ENCODE measurements around the gene SRGAP1. TPM values are rescaled to one million over a fixed set of nuclear protein-coding genes. Genes with fewer than 3 reads are reported as not detected.
"Not testable (repeated sequence)": the region's sequence is repeated elsewhere in the genome, so short reads cannot be mapped to it uniquely, and the experiment has no call there.

Gene SRGAP1
- total RNA-seq, 2 donors from 2014 or later, result 0.06 to 0.29 TPM

DNA sequence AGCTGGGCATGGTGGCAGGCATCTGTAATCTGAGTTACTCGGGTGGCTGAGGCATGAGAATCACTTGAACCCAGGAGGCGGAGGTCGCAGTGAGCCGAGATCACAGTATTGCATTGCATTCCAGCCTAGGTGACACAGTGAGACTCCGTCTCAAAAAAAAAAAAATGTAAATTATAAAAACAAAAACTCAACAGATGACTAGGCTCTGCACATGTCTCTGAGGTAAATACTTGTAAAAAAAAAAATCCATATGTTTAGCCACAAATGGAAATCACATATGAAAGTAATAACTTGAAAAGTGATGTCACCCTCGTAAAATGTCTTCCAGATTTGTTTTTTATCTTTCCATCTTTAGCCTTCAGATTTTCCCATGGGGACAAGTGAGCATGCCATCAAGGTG lies 292.6 kb downstream of the SRGAP1 start:
- no peaks in the 10 kb centered on the region for H3K36me3 Mint-ChIP-seq (ENCODE audit: low read depth)
- no peaks in the 10 kb centered on the region for H3K27me3 Mint-ChIP-seq
- no peaks in the 10 kb centered on the region for H3K4me1 Mint-ChIP-seq
- ATAC-seq (replicated peaks), result no peak
- H3K4me3 Mint-ChIP-seq, result no peak overlapping the region
- no peaks in the 10 kb centered on the region for H3K9me3 Mint-ChIP-seq
- H3K27ac Mint-ChIP-seq, result no peak overlapping the region

DNA sequence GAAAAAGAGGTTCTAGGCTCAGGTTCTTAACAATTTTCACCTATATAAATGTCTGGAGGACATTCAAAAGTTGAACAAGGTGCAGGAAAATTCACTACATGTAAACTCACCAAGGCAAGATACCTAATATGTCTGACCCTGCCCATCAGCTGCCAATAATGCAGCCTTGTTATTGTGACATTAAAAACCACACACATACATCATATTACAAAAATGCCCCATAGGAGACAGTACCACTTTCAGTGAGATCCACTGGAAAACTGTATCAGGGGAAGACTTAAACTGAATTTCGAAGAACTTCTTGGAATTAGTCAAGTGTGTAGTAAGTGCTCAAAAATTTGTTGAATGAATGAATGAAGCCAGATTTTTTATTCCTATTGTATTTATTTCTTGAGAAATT lies 294.5 kb downstream of the SRGAP1 start:
- ATAC-seq (replicated peaks), result no peak
- Mint-ChIP-seq H3K4me1 (no peaks in the 10 kb centered on the region), H3K27me3 (no peaks in the 10 kb centered on the region), H3K36me3 (ENCODE audit: low read depth) (no peaks in the 10 kb centered on the region), H3K4me3 (no peak overlapping the region), H3K27ac (no peak overlapping the region), H3K9me3 (no peaks in the 10 kb centered on the region)

DNA sequence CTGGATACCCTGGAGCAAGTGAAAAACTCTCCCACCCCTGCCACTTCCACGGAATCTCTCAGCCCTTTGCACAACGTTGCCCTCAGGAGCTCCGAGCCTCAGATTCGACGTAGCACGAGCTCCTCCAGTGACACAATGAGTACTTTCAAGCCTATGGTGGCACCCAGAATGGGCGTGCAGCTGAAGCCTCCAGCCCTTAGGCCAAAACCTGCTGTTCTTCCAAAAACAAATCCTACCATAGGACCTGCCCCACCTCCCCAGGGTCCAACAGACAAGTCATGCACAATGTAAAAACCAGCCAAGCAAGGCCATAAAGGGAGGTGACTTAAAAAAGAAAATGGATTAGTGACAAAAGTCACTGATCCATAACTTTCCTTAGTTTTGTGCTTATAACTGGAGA lies 297.9 kb downstream of the SRGAP1 start:
- no peak overlapping the region for H3K4me3 Mint-ChIP-seq
- H3K36me3 Mint-ChIP-seq (ENCODE audit: low read depth), result no peaks in the 10 kb centered on the region
- H3K27me3 Mint-ChIP-seq, result no peaks in the 10 kb centered on the region
- ATAC-seq (replicated peaks), result no peak
- H3K27ac Mint-ChIP-seq, result no peak overlapping the region
- H3K9me3 Mint-ChIP-seq, result no peaks in the 10 kb centered on the region
- H3K4me1 Mint-ChIP-seq, result no peaks in the 10 kb centered on the region

DNA sequence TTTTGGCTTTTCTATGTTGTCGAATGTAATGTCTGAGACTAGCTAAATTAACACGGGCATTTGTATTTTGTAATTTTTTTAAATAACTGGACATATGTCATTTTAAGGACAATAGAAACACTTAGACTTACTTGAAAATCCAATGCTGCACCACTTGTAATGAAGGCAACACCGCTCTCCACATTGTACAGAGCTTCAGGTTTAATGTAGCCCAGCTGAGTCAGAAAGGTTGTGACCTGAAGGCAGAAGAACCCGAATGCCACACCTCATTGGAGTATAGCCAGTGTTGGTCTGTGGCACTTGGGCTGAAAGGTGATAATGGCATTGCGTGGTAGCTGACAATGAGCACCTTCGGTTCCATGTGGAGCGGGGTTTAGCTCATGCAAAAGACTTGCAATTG lies 298.3 kb downstream of the SRGAP1 start:
- no peaks in the 10 kb centered on the region for H3K27me3 Mint-ChIP-seq
- H3K9me3 Mint-ChIP-seq, result no peaks in the 10 kb centered on the region
- H3K4me1 Mint-ChIP-seq, result no peaks in the 10 kb centered on the region
- no peak overlapping the region for H3K4me3 Mint-ChIP-seq
- no peaks in the 10 kb centered on the region for H3K36me3 Mint-ChIP-seq (ENCODE audit: low read depth)
- no peak overlapping the region for H3K27ac Mint-ChIP-seq
- no peak for ATAC-seq (replicated peaks)

DNA sequence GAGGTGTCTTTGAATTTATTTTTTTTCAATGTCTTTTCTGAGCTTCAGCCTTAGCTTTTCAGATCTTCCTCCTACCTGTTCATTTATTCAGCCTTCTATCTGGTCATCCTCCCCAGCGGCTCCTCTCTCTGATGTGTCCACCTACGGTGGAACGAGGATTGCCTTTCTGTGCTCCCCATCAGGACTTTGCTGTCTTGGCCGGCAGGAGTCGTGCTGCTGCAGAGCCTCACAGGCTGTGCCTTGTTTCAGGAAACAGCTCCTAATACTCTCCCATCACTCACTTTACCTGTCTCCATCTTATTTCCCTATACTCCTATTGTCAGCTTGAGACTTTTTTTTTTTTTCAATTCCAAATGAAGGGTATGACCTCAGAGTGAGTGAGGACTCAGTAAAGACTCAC lies 300.7 kb downstream of the SRGAP1 start:
- H3K4me1 Mint-ChIP-seq, result no peaks in the 10 kb centered on the region

DNA sequence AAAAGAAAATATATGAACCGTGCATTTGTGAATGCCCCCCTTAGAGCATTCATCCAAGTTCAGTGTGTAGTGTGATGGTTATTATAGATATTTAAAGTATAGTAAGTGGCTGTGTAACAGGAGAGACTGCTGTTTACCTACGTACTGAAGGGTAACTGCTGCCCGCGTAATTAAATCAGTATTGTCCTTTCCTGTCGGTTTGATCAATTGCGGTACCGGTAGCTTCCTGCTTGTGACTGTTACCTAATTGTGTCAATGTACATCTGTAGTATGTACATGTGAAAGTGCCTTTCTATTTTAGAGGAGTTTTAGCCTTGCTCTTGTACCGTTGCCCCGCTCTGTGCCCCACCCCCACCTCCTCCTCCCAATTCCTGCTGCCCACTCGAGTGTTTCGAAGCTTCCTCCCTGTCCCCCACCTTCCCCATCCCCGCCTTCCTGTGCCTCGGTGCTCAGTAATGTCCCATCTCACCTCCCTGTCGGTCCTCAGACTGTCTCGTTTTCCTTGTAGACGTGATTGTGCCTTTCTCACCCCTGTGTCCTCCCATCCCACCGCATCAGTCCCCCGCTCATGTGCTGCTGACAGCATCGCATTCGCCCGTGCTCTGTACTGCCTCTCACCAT lies 302.6 kb downstream of the SRGAP1 start:
- H3K4me3 Mint-ChIP-seq, result peak overlapping the region; percentile 10
- H3K4me1 Mint-ChIP-seq, result no peaks in the 10 kb centered on the region
- H3K27me3 Mint-ChIP-seq, result no peaks in the 10 kb centered on the region
- H3K36me3 Mint-ChIP-seq (ENCODE audit: low read depth), result no peaks in the 10 kb centered on the region
- no peak overlapping the region for H3K27ac Mint-ChIP-seq
- no peaks in the 10 kb centered on the region for H3K9me3 Mint-ChIP-seq
- no peak for ATAC-seq (replicated peaks)

More for the DNA sequence above, 300.7 kb downstream of the SRGAP1 start:
- Mint-ChIP-seq H3K36me3 (ENCODE audit: low read depth) (no peaks in the 10 kb centered on the region), H3K27me3 (no peaks in the 10 kb centered on the region), H3K4me3 (no peak overlapping the region), H3K27ac (no peak overlapping the region), H3K9me3 (no peaks in the 10 kb centered on the region)
- no peak for ATAC-seq (replicated peaks)

DNA sequence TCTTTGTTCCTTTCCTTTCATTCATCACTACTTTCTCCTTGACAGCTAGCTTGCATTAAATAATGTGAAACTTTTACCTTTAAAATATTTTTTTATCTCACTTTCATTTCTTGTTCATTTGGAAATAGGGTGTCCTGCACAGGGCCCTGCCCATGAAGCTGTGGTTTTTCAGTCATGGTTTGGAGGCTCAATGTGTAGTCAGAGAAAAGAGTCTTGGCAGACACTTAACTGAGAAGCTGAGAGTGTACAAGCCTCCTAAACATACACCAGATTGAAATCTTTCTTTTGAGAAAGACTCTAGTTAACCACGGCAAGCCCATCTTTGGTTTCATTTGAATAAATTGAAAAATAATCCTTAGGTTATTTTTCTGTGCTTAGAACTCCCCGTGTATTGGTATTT lies 303.4 kb downstream of the SRGAP1 start:
- Mint-ChIP-seq H3K4me1 (no peaks in the 10 kb centered on the region), H3K27ac (no peak overlapping the region), H3K4me3 (no peak overlapping the region), H3K36me3 (ENCODE audit: low read depth) (no peaks in the 10 kb centered on the region), H3K27me3 (no peaks in the 10 kb centered on the region), H3K9me3 (no peaks in the 10 kb centered on the region)
- ATAC-seq (replicated peaks), result no peak

DNA sequence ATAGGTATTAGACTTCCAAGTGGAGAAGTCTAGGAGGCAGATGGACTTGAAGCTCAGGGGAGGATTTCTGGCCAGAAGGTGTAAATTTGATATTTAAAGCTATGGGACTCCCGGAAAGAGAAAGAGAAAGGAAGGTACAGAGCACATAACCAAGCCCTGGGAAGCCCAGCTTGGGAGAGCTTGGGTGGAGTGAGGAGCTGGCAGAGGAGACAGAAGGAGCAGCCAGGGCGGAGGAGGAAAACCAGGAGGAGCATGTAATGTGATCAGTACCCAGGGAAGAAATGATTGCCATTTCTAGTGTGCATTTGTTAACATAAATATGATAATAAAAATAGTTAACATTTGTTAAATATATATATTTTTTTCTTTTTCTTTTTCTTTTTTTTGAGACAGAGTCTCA lies 310.2 kb downstream of the SRGAP1 start:
- H3K9me3 Mint-ChIP-seq, result peaks cover 6% of the 10 kb centered on the region
- H3K4me3 Mint-ChIP-seq, result no peak overlapping the region
- H3K4me1 Mint-ChIP-seq, result no peaks in the 10 kb centered on the region
- ATAC-seq (replicated peaks), result no peak
- H3K27ac Mint-ChIP-seq, result no peak overlapping the region
- H3K27me3 Mint-ChIP-seq, result no peaks in the 10 kb centered on the region
- no peaks in the 10 kb centered on the region for H3K36me3 Mint-ChIP-seq (ENCODE audit: low read depth)

DNA sequence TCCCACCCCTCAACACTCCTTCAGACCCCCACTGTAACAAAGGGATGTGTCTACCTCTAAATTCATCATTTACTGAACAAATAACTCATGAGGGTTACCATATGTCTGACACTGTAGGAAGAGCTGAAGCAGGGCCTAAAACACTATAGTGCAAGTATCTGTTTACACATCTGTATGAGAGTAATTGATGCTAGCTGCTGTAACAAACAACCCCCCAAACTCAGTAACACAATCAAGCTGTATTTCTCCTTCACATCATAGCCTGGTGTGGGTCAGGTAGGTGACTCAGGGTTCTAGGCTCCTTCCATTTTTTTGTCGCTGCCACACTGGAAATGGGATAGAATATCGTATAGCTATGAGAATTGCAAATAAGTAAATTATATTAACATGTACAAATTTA lies 312.6 kb downstream of the SRGAP1 start:
- Mint-ChIP-seq H3K27me3 (no peaks in the 10 kb centered on the region), H3K9me3 (peaks cover 11% of the 10 kb centered on the region), H3K4me3 (no peak overlapping the region), H3K36me3 (ENCODE audit: low read depth) (no peaks in the 10 kb centered on the region), H3K4me1 (no peaks in the 10 kb centered on the region), H3K27ac (no peak overlapping the region)
- ATAC-seq (replicated peaks), result no peak

DNA sequence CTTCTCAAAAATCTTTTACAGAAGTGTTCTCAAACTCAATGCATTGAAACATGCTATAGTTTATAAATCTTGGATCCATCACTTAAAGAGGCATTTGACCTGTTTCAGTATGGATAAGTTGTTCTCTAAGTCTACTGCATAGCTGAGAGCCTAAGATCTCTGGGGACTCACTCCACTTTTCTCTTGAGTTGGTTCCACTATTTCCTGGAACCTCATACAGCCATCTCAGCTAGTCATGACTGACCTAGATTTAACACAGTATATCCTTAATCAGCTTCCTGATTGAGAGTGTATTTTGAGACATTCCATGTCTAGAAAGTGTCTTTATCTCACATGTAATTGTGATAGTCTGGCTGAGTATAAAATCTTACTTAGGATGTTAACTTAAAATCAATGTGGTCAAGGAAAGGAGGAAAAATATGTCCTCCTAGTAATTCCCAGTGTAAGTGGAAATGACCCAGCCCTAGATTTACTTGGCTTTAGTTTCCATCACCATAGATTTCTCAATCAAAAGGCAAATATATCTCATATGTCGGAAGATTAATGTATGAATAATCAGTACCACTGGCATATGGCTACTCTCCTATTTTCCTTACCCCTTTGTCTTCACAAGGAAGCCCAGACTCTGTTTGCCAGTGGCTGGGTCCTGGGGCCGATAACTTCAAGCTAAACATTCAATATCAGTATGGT lies 315.7 kb downstream of the SRGAP1 start:
- no peak for ATAC-seq (replicated peaks)
- Mint-ChIP-seq H3K4me3 (no peak overlapping the region), H3K4me1 (no peaks in the 10 kb centered on the region)

DNA sequence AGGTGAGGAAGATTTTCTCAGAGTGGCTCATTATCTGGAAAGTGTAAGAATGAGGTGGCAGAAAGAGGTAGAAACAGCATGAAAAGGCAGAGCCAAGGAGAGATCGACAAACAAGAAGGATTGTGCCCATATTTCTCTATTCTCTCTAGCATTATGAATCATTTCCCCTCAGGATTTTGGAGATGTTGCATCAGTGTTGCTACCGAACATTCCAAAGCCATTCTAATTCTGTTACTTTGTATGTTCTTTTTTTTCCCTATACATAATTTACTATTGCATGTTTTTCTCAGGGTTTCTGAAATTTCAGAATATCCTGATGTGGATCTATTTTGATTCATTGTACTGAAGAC lies 316.2 kb downstream of the SRGAP1 start:
- Mint-ChIP-seq H3K27me3 (no peaks in the 10 kb centered on the region), H3K27ac (no peak overlapping the region), H3K4me1 (no peaks in the 10 kb centered on the region), H3K36me3 (ENCODE audit: low read depth) (peaks cover 5% of the 10 kb centered on the region), H3K4me3 (no peak overlapping the region), H3K9me3 (peaks cover 13% of the 10 kb centered on the region)
- no peak for ATAC-seq (replicated peaks)

More for the DNA sequence above, 315.7 kb downstream of the SRGAP1 start:
- Mint-ChIP-seq H3K36me3 (ENCODE audit: low read depth) (peaks cover 5% of the 10 kb centered on the region), H3K9me3 (peaks cover 8% of the 10 kb centered on the region), H3K27me3 (no peaks in the 10 kb centered on the region), H3K27ac (no peak overlapping the region)

DNA sequence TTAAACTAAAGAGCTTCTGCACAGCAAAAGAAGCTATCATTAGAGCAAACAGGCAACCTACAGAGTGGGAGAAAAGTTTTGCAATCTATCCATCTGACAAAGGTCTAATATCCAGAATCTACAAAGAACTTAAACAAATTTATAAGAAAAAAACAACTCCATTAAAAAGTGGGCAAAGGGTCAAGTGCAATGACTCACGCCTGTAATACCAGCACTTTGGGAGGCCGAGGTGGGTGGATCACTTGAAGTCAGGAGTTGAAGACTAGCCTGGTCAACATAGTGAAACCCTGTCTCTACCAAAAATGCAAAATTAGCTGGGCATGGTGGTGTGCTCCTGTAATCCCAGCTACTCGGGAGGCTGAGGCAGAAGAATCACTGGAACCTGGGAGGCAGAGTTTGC lies 322.1 kb downstream of the SRGAP1 start:
- H3K27ac Mint-ChIP-seq; H3K27me3 Mint-ChIP-seq; H3K4me1 Mint-ChIP-seq; H3K36me3 Mint-ChIP-seq (ENCODE audit: low read depth); H3K4me3 Mint-ChIP-seq; ATAC-seq (replicated peaks): not testable (repeated sequence)
- H3K9me3 Mint-ChIP-seq, result peaks cover 14% of the 10 kb centered on the region

DNA sequence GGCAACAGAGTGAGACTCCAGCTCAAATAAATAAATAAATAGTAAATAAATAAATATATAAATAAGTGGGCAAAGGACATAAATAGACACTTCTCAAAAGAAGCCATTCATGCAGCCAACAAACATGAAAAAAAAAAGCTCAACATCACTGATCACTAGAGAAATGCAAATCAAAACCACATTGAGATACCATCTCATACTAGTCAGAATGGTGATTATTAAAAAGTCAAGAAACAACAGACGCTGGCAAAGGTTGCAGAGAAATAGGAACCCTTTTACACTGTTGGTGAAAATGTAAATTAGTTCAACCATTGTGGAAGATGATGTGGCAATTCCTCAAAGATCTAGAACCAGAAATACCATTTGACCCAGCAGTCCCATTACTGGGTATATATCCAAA lies 322.5 kb downstream of the SRGAP1 start:
- not testable (repeated sequence) for H3K27ac Mint-ChIP-seq; H3K27me3 Mint-ChIP-seq; H3K4me3 Mint-ChIP-seq; H3K36me3 Mint-ChIP-seq (ENCODE audit: low read depth); H3K4me1 Mint-ChIP-seq; ATAC-seq (replicated peaks)
- H3K9me3 Mint-ChIP-seq, result peaks cover 11% of the 10 kb centered on the region

DNA sequence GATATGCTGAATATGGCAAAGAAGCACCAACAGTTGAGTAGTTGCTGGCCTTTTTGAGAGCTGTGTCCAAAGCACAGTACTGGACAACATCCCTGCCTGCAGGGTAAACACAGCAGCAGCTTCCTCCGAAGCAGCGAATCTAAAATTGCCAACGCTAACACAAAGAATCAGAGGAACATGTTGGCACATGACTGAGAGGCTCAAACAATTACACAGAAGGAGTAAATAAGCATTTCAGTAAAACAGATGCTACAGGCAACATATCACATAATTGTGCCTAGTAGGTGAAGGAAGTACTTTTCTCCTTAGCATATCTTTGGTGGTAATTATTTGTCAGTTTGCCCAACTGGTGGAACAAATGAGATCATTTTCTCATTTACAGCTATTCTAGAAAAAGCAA lies 325.5 kb downstream of the SRGAP1 start:
- Mint-ChIP-seq H3K27ac (no peak overlapping the region), H3K4me1 (peaks cover 5% of the 10 kb centered on the region), H3K9me3 (peaks cover 9% of the 10 kb centered on the region), H3K4me3 (no peak overlapping the region), H3K27me3 (no peaks in the 10 kb centered on the region), H3K36me3 (ENCODE audit: low read depth) (no peaks in the 10 kb centered on the region)
- no peak for ATAC-seq (replicated peaks)

DNA sequence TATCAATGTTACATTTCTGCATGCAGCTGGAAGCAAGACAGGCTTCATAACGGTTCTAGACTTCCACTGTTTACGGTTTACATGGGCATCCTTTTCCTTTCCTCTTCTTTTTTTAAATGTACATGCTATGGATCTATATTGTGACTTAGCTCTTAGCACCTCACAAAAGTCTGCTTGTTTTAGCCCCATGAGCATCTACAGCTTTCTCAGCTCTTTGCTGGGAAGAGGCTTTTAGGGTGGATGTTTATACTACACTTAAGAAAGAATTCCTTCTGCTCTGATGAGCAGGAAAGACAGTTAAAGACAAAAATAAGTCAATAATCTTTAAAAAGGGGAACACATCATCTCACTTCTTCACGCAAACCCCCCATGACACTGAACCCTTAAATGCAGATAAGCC lies 326.2 kb downstream of the SRGAP1 start:
- H3K9me3 Mint-ChIP-seq, result peaks cover 2% of the 10 kb centered on the region
- H3K27ac Mint-ChIP-seq, result no peak overlapping the region
- no peak overlapping the region for H3K4me3 Mint-ChIP-seq
- no peak for ATAC-seq (replicated peaks)
- H3K36me3 Mint-ChIP-seq (ENCODE audit: low read depth), result no peaks in the 10 kb centered on the region
- H3K4me1 Mint-ChIP-seq, result peaks cover 5% of the 10 kb centered on the region
- no peaks in the 10 kb centered on the region for H3K27me3 Mint-ChIP-seq

DNA sequence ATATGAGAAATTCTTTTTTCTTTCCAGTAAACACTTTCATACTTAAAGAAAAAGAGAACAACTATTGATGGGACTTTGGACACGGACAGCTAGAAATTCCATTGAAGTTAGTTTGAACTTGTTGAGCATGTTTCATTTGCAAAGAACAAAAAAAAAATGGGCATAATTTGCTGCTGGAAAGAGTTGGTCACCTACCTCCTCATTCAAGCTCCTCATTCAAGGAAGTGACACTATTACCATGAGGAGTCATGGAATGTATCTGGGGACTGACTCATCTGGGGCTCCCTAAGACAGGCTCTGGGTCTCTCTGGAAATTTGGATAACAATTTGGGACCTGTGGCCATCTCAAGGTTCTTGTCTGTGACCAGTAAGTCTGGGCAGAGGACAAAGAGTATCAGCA lies 327.2 kb downstream of the SRGAP1 start:
- H3K9me3 Mint-ChIP-seq, result no peaks in the 10 kb centered on the region
- no peak for ATAC-seq (replicated peaks)
- no peaks in the 10 kb centered on the region for H3K36me3 Mint-ChIP-seq (ENCODE audit: low read depth)
- no peak overlapping the region for H3K27ac Mint-ChIP-seq
- no peaks in the 10 kb centered on the region for H3K27me3 Mint-ChIP-seq
- peaks cover 5% of the 10 kb centered on the region for H3K4me1 Mint-ChIP-seq
- no peak overlapping the region for H3K4me3 Mint-ChIP-seq
